HG02970 (cell line): Measurements from ENCODE around the gene FXYD6.
"Not testable (repeated sequence)": the region's sequence is repeated elsewhere in the genome, so short reads cannot be mapped to it uniquely, and the experiment has no call there.

Experiments
- ATAC-seq: cut with Tn5 transposase; IDR thresholded peaks from one replicate; pipeline ENCODE4 v1.9.1; 2021; ENCODE audit warnings: mild to moderate bottlenecking, moderate library complexity, moderate number of reproducible peaks; ENCODE audit not compliant: unreplicated experiment, low FRiP score

Gene FXYD6

GRCh38 chr11:117871784-117872183 lies 4.7 kb downstream of the FXYD6 start:
- ATAC-seq = no peak

GRCh38 chr11:117871160-117871559 lies 5.3 kb downstream of the FXYD6 start:
- ATAC-seq = no peak

- ATAC-seq = no peak
Observed at GRCh38 chr11:117870103-117870952, 6.1 kb downstream of the FXYD6 start.

- no peak for ATAC-seq
Observed at GRCh38 chr11:117869604-117870003, 6.9 kb downstream of the FXYD6 start.

- ATAC-seq = no peak
Observed at GRCh38 chr11:117868815-117869561, 7.5 kb downstream of the FXYD6 start.

GRCh38 chr11:117868088-117868487 lies 8.4 kb downstream of the FXYD6 start:
- no peak for ATAC-seq

GRCh38 chr11:117866526-117866925 lies 9.9 kb downstream of the FXYD6 start:
- ATAC-seq = no peak

- ATAC-seq = not testable (repeated sequence)
Observed at GRCh38 chr11:117865546-117865945, 10.9 kb downstream of the FXYD6 start.

- ATAC-seq = no peak
Observed at GRCh38 chr11:117863383-117863782, 13.1 kb downstream of the FXYD6 start.

- no peak for ATAC-seq
Observed at GRCh38 chr11:117862753-117863152, 13.7 kb downstream of the FXYD6 start.

GRCh38 chr11:117862019-117862725 lies 14.3 kb downstream of the FXYD6 start:
- ATAC-seq = no peak

- ATAC-seq = no peak
Observed at GRCh38 chr11:117861151-117862018, 15.1 kb downstream of the FXYD6 start.

GRCh38 chr11:117860139-117860538 lies 16.3 kb downstream of the FXYD6 start:
- ATAC-seq = no peak

- no peak for ATAC-seq
Observed at GRCh38 chr11:117859488-117860112, 16.9 kb downstream of the FXYD6 start.

- ATAC-seq = no peak
Observed at GRCh38 chr11:117859061-117859460, 17.4 kb downstream of the FXYD6 start.

- ATAC-seq = no peak
Observed at GRCh38 chr11:117857734-117858414, 18.6 kb downstream of the FXYD6 start.

- no peak for ATAC-seq
Observed at GRCh38 chr11:117855912-117856651, 20.4 kb downstream of the FXYD6 start.

GRCh38 chr11:117855186-117855845 lies 21.1 kb downstream of the FXYD6 start:
- no peak for ATAC-seq
